ENCODE measurements around the gene NBEAL2. TPM values are rescaled to one million over a fixed set of nuclear protein-coding genes. Genes with fewer than 3 reads are reported as not detected.

Gene NBEAL2
- 6.7 TPM for polyA plus RNA-seq

GRCh38 chr3:46978985-46979944, at the start of gene NBEAL2:
Gene NBEAL2, plus strand, starts transcription at chr3:46979666. Its CDS starts 196 bp downstream, at chr3:46979862.
- H3K4me3 Mint-ChIP-seq: peak within 1 kb of the TSS; percentile 84 to 98 (median 89)
- H3K36me3 Mint-ChIP-seq: no peaks in the 10 kb centered on the region
- no peaks in the 10 kb centered on the region for H3K9me3 Mint-ChIP-seq
- H3K27ac Mint-ChIP-seq: peak within 1 kb of the TSS; percentile 84 to 91 (median 91)
- peaks cover 36 to 44% (median 38%) of the 10 kb centered on the region in 3 donors for H3K4me1 Mint-ChIP-seq
- no peaks in the 10 kb centered on the region for H3K27me3 Mint-ChIP-seq

- H3K36me3 Mint-ChIP-seq: peaks cover 10% of the 10 kb centered on the region
Observed at GRCh38 chr3:46930166-46930944, 49.1 kb upstream of the NBEAL2 start.

GRCh38 chr3:46930945-46931403, 48.5 kb upstream of the NBEAL2 start:
- no peaks in the 10 kb centered on the region for H3K27me3 Mint-ChIP-seq

More at GRCh38 chr3:46930166-46930944, 49.1 kb upstream of the NBEAL2 start:
- Mint-ChIP-seq H3K27me3 (no peaks in the 10 kb centered on the region), H3K4me3 (peak overlapping the region; percentile 54 to 91 (median 86)), H3K27ac (peak overlapping the region; percentile 92 to 97 (median 96)), H3K9me3 (peaks cover 0 to 8% (median 6%) of the 10 kb centered on the region in 3 donors), H3K4me1 (peaks cover 56 to 78% (median 71%) of the 10 kb centered on the region in 3 donors)

DNA sequence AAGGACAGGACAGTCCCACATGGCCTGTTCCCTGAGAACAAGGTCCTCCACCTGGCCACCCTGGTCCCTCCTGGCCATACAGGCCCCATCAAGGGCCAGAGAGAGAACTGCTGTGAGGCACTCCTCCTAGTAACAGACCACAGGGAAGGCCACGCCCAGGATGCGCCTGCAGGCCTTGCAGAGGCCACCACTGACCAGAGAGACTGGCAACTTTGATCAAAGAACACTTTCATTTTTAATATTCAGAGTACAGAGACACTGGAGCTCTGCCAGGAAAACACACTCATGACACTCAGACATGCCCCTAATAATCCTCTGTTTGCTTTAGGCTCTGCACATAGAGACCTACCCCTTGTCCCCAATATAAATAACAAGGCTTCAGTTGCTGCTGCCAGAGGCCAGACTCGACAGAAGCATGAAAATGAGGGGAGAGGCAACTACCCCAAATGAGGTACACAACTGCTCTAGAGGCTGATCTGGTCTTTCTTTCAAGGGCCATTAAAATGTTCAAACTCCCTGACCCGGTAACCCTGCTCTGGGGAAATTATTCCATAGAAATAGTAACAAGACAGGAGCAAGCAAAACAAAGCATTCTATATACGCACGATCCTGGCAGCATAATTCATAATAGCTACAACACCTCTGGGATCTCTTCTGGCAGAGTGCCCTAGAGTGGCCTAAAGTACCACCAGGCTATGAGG, 47.7 kb upstream of the NBEAL2 start:
- Mint-ChIP-seq H3K4me3 (peak overlapping the region in 3 of 4 donors; percentile 86 to 91 (median 87)), H3K9me3 (peaks cover 0 to 8% (median 6%) of the 10 kb centered on the region in 3 donors), H3K27ac (peak overlapping the region; percentile 92 to 97 (median 96)), H3K27me3 (no peaks in the 10 kb centered on the region), H3K36me3 (peaks cover 10% of the 10 kb centered on the region), H3K4me1 (peaks cover 60 to 72% (median 67%) of the 10 kb centered on the region in 3 donors)

More at GRCh38 chr3:46930945-46931403, 48.5 kb upstream of the NBEAL2 start:
- H3K27ac Mint-ChIP-seq: peak overlapping the region; percentile 92 to 97 (median 96)
- H3K9me3 Mint-ChIP-seq: peaks cover 0 to 8% (median 6%) of the 10 kb centered on the region in 3 donors
- H3K4me1 Mint-ChIP-seq: peaks cover 58 to 73% (median 68%) of the 10 kb centered on the region in 3 donors
- H3K4me3 Mint-ChIP-seq: peak overlapping the region; percentile 54 to 91 (median 86)
- peaks cover 10% of the 10 kb centered on the region for H3K36me3 Mint-ChIP-seq

DNA sequence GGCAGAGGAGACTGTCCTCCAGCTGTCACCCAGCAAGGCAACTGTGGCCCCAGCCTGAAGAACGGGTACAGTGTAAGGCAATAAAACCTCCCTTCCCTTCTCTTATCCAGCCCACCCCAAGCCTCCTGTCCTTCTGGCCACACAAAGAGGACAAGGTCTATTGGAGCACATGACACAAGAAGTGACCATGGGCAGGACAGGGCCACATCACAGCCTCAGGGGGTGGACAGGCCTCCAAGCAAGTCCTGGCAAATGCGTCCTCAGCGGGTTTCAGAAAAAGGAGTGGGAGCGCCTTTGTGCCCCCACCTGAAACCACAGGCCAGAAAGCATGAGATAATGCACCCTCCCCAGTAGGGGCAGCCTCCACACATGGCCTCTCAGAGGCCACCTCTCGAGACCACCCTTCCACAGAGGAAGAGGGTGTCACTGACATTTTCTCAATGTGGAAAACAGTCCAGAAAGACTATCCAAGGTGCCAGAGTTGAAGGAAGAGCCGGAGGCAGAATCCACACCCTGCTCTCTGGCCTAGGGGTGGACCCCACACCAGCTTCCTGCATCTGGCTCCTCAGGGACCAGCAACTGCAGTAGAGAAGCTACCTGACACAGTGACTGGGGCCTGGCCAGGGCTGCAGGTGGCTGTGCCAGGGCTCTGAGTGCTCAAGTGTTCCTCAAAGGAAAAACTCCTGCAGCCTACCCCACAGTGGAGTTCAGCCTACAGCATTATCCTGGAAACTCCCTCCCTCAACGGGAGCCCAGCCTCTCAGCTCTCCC, 46.8 kb upstream of the NBEAL2 start:
- H3K27me3 Mint-ChIP-seq: no peaks in the 10 kb centered on the region
- peaks cover 10% of the 10 kb centered on the region for H3K36me3 Mint-ChIP-seq
- H3K27ac Mint-ChIP-seq: peak overlapping the region; percentile 92 to 97 (median 96)
- H3K4me1 Mint-ChIP-seq: peaks cover 54 to 64% (median 62%) of the 10 kb centered on the region in 3 donors
- peak overlapping the region in 3 of 4 donors; percentile 86 to 91 (median 87) for H3K4me3 Mint-ChIP-seq
- H3K9me3 Mint-ChIP-seq: peaks cover 0 to 8% (median 6%) of the 10 kb centered on the region in 3 donors

DNA sequence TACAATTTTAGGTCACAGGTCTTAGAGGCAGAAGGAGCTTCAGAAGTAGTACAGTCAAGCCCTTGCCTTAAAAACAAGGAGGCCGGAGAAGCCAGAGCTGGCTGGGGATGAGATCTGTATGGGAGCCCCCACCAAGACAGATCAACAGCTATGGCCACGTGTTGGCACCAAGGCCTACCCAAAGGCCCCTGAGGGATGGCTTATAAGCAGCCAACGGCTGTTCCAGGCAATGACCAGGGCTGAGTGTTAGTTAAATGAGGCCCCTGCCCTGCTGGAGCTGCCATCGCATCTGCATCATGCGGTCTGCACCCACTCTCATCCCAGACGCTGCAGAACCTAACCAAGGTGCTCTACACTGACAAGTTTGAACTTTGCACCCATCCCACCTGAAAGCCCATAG, 46.2 kb upstream of the NBEAL2 start:
- H3K36me3 Mint-ChIP-seq: peaks cover 10% of the 10 kb centered on the region
- H3K27ac Mint-ChIP-seq: peak overlapping the region in 1 of 3 donors; percentile 92

DNA sequence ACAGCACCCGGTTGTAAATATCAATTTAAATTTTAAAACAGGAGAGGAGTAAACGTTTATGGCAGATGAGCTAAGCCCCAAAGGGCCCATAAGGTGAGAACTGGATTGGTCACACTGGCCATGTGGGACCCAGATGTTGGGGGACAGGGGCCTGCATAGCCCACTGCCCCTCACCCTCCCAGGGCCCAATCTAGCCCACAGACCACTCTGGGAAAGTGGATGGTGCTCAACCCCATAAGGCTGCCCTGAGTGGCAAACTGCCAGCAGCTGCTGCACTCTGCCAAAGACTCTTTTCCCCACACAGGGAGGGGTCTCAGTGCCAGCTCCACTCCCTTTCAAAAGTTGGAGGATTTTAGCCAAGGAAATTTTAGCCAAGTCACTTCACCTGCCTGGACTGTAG, 45.4 kb upstream of the NBEAL2 start:
- H3K27ac Mint-ChIP-seq: peak overlapping the region in 2 of 3 donors; percentile 53 to 82
- peaks cover 6% of the 10 kb centered on the region for H3K36me3 Mint-ChIP-seq
- H3K27me3 Mint-ChIP-seq: no peaks in the 10 kb centered on the region
- no peak overlapping the region for H3K4me3 Mint-ChIP-seq
- H3K9me3 Mint-ChIP-seq: peaks cover 0 to 1% (median 0%) of the 10 kb centered on the region in 3 donors
- peaks cover 56 to 65% (median 61%) of the 10 kb centered on the region in 3 donors for H3K4me1 Mint-ChIP-seq

More for the DNA sequence above, 46.2 kb upstream of the NBEAL2 start:
- H3K9me3 Mint-ChIP-seq: peaks cover 0 to 7% (median 6%) of the 10 kb centered on the region in 3 donors
- H3K4me3 Mint-ChIP-seq: peak overlapping the region in 2 of 4 donors; percentile 51 to 91
- peaks cover 58 to 66% (median 63%) of the 10 kb centered on the region in 3 donors for H3K4me1 Mint-ChIP-seq
- no peaks in the 10 kb centered on the region for H3K27me3 Mint-ChIP-seq

- Mint-ChIP-seq H3K36me3 (peaks cover 8% of the 10 kb centered on the region), H3K4me3 (no peak overlapping the region), H3K27ac (peak overlapping the region; percentile 30 to 82 (median 73)), H3K9me3 (no peaks in the 10 kb centered on the region), H3K27me3 (no peaks in the 10 kb centered on the region), H3K4me1 (peaks cover 56 to 65% (median 62%) of the 10 kb centered on the region in 3 donors)
Observed at GRCh38 chr3:46934498-46935167, 44.8 kb upstream of the NBEAL2 start.

- no peak overlapping the region for H3K4me3 Mint-ChIP-seq
- peak overlapping the region in 2 of 3 donors; percentile 69 to 73 for H3K27ac Mint-ChIP-seq
- no peaks in the 10 kb centered on the region for H3K9me3 Mint-ChIP-seq
- H3K36me3 Mint-ChIP-seq: peaks cover 7% of the 10 kb centered on the region
- peaks cover 57 to 67% (median 63%) of the 10 kb centered on the region in 3 donors for H3K4me1 Mint-ChIP-seq
- H3K27me3 Mint-ChIP-seq: no peaks in the 10 kb centered on the region
Observed at GRCh38 chr3:46935168-46935858, 44.2 kb upstream of the NBEAL2 start.

GRCh38 chr3:46935989-46936558, 43.4 kb upstream of the NBEAL2 start:
- Mint-ChIP-seq H3K4me1 (peaks cover 53 to 64% (median 59%) of the 10 kb centered on the region in 3 donors), H3K4me3 (peak overlapping the region in 1 of 4 donors; percentile 56), H3K36me3 (peaks cover 5% of the 10 kb centered on the region), H3K9me3 (no peaks in the 10 kb centered on the region), H3K27ac (peak overlapping the region in 2 of 3 donors; percentile 69 to 85), H3K27me3 (no peaks in the 10 kb centered on the region)

- H3K27ac Mint-ChIP-seq: peak overlapping the region in 1 of 3 donors; percentile 69
- H3K4me1 Mint-ChIP-seq: peaks cover 49 to 57% (median 55%) of the 10 kb centered on the region in 3 donors
- peaks cover 3% of the 10 kb centered on the region for H3K36me3 Mint-ChIP-seq
- H3K9me3 Mint-ChIP-seq: no peaks in the 10 kb centered on the region
- H3K4me3 Mint-ChIP-seq: peak overlapping the region in 1 of 4 donors; percentile 56
- no peaks in the 10 kb centered on the region for H3K27me3 Mint-ChIP-seq
Observed at GRCh38 chr3:46936733-46937250, 42.7 kb upstream of the NBEAL2 start.

GRCh38 chr3:46938118-46938517, 41.3 kb upstream of the NBEAL2 start:
- H3K27me3 Mint-ChIP-seq: no peaks in the 10 kb centered on the region
- H3K9me3 Mint-ChIP-seq: no peaks in the 10 kb centered on the region
- H3K27ac Mint-ChIP-seq: peak overlapping the region; percentile 34 to 91 (median 86)
- peaks cover 3% of the 10 kb centered on the region for H3K36me3 Mint-ChIP-seq
- H3K4me3 Mint-ChIP-seq: peak overlapping the region in 3 of 4 donors; percentile 69 to 85 (median 70)
- peaks cover 50 to 55% (median 50%) of the 10 kb centered on the region in 3 donors for H3K4me1 Mint-ChIP-seq
